GM12874 (cell line): ENCODE measurements around the gene RTCB.

Experiments used
- TF ChIP-seq, protein P1 (sequence below): IDR thresholded peaks from 2 replicates; pipeline ENCODE4 v1.5.1; 2011; ENCODE audit warnings: low read depth, mild to moderate bottlenecking, control low read depth, low read length, moderate library complexity; ENCODE audit not compliant: insufficient read depth

The RTCB gene

GRCh38 chr22:32353292-32353691 lies 58.8 kb downstream of the RTCB start:
- TF ChIP-seq, protein P1, sequence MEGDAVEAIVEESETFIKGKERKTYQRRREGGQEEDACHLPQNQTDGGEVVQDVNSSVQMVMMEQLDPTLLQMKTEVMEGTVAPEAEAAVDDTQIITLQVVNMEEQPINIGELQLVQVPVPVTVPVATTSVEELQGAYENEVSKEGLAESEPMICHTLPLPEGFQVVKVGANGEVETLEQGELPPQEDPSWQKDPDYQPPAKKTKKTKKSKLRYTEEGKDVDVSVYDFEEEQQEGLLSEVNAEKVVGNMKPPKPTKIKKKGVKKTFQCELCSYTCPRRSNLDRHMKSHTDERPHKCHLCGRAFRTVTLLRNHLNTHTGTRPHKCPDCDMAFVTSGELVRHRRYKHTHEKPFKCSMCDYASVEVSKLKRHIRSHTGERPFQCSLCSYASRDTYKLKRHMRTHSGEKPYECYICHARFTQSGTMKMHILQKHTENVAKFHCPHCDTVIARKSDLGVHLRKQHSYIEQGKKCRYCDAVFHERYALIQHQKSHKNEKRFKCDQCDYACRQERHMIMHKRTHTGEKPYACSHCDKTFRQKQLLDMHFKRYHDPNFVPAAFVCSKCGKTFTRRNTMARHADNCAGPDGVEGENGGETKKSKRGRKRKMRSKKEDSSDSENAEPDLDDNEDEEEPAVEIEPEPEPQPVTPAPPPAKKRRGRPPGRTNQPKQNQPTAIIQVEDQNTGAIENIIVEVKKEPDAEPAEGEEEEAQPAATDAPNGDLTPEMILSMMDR: no peak

DNA sequence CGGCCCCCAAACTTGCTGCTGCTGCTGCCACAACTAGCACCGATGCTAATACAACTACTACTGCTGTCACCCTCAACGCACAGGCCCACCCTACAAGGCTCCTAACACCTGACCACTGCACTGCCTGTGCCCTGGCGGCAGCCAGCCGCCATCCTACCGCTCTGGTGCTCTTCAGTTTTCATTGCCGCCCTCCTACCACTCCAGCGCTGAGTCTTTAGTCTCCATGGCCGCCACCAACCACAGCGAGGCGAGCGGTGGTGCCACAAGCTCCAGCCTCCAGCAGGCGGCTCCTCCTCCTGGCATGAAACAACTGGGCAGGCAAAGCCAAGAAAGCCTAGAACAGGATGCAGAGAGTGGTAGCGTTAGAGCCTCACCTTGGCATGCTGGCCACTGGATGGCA lies 59.4 kb downstream of the RTCB start:
- TF ChIP-seq, protein P1: no peak

DNA sequence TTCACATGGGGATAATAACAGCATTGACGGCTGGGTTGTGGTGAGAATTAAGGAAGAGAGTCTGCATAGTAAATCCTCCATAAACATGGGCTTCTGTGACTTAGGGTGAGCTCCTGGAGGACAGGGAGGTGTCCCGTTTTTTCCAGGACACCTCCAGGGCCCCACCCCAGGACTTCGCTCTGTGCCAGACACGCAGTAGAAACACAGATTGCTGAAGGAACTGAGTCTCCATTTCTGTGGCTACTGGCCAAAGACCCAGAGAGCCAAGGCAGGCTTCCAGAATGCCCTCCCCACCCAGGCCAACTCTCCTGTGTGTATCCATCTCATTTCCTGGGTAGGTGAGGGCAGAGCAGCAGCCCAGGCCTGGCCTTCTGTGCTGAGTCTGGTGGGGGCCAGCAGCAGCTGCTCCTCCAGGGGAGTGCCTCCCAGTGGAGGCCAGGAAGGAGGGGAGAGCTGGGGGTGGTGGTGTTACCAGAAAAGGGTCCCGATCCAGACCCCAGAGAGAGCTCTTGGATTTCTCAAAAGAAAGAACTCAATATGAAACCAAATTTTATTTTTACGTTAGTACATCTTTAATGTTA lies 63.9 kb downstream of the RTCB start:
- TF ChIP-seq, protein P1: no peak

DNA sequence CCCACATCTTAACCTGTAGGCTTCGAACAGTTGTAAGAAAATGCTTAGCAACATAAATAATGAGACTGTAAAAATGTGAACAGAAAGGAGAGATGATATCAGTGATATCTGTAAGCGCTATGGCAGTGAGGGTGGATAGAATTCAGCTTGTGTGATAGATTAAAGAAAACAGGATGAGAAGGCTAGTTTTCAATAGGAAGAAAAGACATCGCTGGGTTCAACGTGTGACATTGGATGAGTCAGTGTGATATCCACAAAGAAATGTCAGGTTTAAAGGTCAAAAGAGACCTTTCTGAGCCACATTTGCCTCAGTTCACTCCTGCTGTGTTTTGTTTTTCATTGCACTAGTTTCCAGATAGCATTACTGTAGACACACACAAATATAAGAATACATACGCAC lies 68.1 kb downstream of the RTCB start:
- TF ChIP-seq, protein P1: no peak

DNA sequence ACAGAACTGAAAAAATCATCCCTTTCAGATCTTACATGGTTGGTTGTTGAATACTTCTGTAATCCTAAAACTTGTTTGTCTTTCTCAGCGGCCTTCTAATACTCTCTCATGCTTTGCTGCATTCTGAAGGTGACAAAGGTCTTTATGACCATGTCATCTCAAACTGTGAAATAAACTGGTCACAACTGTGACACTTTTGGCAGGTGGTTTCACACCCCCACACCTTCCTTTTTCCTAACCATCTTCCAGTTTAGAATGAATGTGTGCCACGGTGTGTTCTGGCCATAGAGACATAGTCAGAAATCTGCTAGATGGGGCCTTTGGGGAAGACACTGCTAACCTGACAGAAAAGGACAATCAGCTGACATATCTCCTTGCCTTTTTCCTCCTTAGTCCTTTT lies 69.1 kb downstream of the RTCB start:
- TF ChIP-seq, protein P1: no peak

GRCh38 chr22:32341122-32341740 lies 70.8 kb downstream of the RTCB start:
- TF ChIP-seq, protein P1: no peak

DNA sequence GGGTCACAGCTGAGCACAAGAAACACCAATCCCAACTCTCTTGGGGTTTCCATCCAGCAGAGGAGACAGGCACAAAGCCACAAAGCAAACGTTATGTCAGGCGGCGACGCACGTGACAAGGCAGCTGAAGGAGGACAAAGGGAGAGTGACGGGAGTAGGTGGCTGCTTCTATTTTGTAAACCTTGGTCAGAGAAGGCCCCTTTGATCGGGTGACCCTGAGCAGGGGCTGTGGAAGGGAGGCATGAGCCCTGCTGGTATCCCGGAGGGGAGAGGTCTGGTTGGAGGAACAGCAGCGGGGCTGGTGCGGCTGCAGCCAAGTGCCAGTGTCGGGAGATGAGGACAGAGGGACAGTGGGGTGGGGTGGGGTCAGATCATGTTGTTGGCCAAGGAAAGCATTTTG lies 71.6 kb downstream of the RTCB start:
- TF ChIP-seq, protein P1: no peak
